Measurements from ENCODE around the gene ABLIM2.
"Not testable (repeated sequence)": the region's sequence is repeated elsewhere in the genome, so short reads cannot be mapped to it uniquely, and the experiment has no call there.

The ABLIM2 gene

GRCh38 chr4:8156617-8157016 is 2.0 kb downstream of the ABLIM2 start:
- no peak for FAIRE-seq

- FAIRE-seq, result no peak
These were observed 2.8 kb downstream of the ABLIM2 start for GRCh38 chr4:8155660-8156421.

DNA sequence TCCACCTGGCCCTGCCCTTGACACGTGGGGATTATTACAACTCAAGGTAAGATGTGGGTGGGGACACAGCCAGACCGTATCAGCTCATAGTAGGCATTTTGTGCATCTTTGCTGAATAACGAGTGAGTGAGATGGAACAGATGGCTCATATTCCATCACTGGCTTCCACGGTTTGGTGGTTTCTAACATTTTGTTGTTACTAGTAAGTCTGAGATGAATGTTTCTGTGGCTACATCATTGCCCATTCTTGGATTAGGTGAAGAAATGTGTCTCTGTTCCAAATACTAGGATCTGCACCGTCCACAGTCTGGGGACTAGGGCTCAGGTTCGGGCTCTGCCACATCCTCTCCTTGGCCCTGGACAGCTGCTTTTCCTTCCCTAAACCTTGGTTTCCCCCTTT is 3.6 kb downstream of the ABLIM2 start:
- no peak for FAIRE-seq

DNA sequence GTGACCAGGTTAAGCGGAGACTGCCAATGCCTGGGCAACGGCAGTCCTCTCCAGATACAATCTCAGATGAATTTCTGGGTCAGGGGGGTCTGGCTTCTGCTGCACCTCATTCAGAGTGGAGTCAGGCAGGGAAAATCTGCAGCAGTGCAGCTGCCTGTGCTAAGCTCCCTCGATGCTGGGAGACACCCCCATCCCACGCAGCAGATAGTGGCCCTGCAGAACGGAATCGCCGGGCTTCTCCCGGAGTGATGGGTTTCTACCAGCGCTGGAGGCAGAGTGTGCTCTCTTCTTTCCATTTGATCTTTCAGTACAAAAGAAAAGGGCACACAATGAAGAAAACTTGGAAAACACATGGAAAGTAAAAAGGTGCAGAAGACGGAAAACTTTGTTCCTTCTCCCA is 5.2 kb downstream of the ABLIM2 start:
- no peak for FAIRE-seq

DNA sequence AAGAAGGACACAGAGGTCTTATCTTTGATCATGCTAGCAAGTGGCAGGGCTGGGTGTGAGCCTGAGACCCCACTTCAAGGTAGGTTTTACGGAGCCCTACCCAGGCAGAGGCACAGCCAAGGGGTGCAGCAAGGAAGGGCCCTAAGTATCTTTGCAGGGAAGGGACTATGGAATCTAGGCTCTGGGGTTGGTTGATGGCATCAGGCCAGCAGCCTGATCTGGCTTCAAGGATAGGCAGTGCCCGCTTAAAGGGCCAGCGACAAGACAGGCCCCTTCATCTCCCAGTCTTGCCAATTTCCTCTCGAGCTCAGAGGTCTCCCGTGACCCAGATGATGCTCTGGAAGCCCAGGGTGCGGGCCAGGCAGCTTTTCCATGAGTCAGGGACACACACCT is 5.8 kb downstream of the ABLIM2 start:
- FAIRE-seq, result no peak

- FAIRE-seq, result no peak
These were observed 6.3 kb downstream of the ABLIM2 start for GRCh38 chr4:8152090-8152864.

- FAIRE-seq, result no peak
These were observed 7.4 kb downstream of the ABLIM2 start for GRCh38 chr4:8151165-8151650.

GRCh38 chr4:8150152-8151090 is 8.2 kb downstream of the ABLIM2 start:
- no peak for FAIRE-seq

DNA sequence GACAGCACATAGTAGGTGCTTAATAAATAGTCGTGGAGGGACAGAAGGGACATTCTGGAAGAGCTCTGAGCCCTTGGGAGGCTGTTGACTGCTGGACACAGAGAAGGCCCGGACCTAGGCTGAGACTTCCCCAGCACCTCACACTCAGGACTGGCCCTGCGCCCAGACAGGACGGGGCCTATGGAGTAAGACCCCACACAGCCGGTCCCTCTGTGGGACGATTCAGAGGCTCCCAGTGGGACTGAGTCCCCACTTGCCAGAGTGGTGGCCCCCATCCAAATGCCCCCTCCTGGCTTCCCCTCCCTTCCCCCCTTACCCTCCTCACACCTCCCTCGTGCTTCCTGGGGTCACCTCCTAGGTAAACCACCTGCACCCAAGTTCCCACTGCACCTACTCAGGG is 8.9 kb downstream of the ABLIM2 start:
- FAIRE-seq, result no peak

GRCh38 chr4:8148785-8149435 is 9.7 kb downstream of the ABLIM2 start:
- FAIRE-seq, result no peak

DNA sequence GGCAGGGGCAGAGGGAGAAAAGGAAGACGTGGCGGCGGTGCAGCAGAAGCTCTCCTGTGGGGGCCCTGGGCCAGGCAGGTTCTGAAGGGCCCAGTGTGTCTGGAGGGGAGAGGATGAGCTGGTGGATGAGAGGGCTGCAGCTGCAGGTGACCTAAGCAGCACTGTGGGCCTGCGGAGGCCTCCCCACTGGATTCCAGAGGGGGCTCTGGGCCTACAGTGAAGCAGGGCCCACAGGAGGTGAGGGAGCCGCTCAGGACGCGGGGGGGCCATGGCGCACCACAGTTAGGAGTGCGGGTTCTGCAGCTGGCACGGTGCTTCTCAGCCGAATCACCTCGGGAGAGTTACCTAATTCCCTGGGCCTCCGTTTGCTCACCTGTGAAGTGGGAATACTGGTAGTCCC is 10.5 kb downstream of the ABLIM2 start:
- FAIRE-seq, result no peak

GRCh38 chr4:8147231-8147970 is 11.2 kb downstream of the ABLIM2 start:
- FAIRE-seq, result no peak

DNA sequence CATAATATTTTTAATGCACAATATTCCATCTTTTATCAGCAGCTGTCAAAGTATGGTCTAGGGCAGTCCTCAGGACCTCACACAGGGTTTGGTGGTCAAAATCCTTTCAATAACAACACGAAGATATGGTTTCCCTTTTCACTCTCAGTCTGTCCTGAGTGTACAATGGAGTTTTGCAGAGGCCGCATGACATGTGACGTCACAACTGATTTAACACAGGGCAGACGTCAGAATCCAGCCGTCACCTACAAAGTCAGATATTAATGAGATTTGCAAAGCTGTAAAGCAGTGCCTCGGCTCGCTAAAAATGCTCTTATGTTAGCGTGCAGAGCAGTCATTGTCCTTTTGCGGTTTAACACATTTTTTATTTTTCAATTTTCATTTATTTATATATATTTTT is 12.5 kb downstream of the ABLIM2 start:
- no peak for FAIRE-seq

DNA sequence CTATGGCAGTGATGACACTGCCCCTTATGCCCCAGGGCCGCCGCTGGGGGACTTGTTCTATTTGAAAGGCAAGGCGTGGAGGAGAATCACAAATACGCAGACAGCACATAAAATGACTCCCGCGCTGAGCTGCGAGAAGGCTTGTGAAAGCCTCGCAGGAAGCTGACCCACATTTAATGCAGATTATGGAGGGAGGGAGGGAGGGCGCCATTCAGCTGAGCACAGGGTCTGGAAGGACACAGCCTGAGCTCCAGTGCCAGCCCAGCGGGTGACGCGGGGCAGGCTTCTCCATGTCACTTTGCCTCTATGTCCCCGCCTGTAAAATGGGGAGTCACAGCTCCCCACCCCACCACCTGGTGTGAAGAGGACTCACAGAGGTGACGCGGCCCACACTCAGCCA is 14.3 kb downstream of the ABLIM2 start:
- no peak for FAIRE-seq

GRCh38 chr4:8143392-8144140 is 15.0 kb downstream of the ABLIM2 start:
- FAIRE-seq, result no peak

DNA sequence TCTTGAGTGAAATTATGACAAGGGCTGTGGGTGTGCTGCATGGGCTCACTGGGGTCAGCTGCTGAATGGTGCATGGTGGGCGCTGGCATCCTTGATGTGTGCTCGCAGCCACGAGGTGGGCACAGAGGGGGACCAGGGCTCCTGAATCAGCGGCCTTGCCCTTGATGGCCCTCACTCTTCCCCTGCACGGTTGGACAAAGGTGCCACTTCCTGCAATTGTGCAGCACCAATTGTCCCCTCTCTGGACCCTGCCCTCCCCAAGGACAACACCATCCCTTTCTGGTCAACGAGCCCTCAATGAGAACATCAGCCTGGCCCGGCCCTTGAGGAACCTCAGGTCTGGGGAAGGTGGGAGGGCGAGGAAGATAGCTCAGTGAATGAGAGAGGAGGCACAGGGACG is 16.1 kb downstream of the ABLIM2 start:
- FAIRE-seq, result no peak

- FAIRE-seq, result no peak
These were observed 16.7 kb downstream of the ABLIM2 start for GRCh38 chr4:8141935-8142334.

GRCh38 chr4:8140915-8141314 is 17.7 kb downstream of the ABLIM2 start:
- no peak for FAIRE-seq

DNA sequence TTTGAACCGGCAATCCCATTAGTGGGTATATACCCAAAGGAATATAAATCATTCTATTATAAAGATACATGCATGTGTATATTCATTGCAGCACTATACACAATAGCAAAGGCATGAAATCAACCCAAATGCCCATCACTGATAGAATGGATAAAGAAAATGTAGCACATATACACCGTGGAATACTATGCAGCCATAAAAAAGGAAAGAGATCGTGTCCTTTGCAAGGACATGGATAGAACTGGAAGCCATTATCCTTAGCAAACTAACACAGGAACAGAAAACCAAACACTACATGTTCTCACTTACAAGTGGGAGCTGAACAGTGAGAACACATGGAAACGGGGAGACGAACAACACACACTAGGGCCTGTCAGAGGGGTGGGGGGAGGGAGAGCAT is 18.9 kb downstream of the ABLIM2 start:
- not testable (repeated sequence) for FAIRE-seq

DNA sequence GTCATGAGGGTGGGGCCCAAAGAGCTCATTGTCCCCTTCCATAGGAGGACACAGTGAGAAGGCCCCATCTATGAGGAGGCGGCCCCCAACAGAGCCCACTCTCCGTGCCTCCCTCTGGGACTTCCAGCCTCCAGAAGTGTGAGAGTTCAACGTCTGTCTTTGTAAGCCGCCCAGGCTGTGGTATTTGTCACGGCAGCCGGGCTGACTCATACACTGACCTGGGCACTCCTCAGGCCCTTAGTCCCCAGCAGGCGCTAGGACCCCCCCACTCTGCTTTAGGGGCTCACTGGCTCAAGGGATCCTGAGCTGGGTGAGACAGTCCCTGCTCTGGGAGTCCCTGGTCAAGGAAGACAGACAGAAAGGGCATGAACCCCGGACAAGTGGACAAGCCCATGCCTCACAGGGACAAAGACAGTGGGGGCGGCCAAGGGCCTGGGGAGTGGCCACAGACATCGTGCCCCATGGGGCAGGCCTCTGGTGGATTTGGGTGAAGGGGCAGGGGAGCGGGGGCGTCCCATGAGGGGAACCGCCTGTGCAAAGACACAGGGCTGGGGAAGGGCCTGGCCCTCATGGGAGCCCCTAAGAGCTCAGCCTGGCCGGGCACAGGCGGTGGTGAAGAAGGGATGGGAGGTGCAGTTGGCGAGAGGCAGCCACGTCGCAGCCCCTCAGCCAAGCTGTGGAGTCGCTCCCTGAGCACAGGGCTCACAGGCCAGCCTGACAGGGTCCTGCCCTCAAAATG is 21.5 kb downstream of the ABLIM2 start:
- no peak for FAIRE-seq
